C4-2B (cell line): Measurements from ENCODE around the gene MAST4.

ENCODE experiments used
- H3K27ac ChIP-seq: fragments of 450-650 bp; 2 replicates; pipeline ENCODE4 v1.5.1; 2017
- CTCF ChIP-seq: fragments of 450-650 bp; conservative IDR thresholded peaks from 2 replicates; pipeline ENCODE4 v1.5.1; 2017; ENCODE audit warnings: mild to moderate bottlenecking
- ZFX ChIP-seq: fragments of 450-650 bp; IDR thresholded peaks from 2 replicates; pipeline ENCODE4 v1.6.1; 2017

The MAST4 gene

GRCh38 chr5:66959653-66960052 is 363.5 kb downstream of the MAST4 start:
- H3K27ac ChIP-seq, result no peak overlapping the region
- TF ChIP-seq CTCF, result no peak
- no peak for TF ChIP-seq ZFX

GRCh38 chr5:66960369-66961137 is 364.4 kb downstream of the MAST4 start:
- H3K27ac ChIP-seq, result no peak overlapping the region
- no peak for TF ChIP-seq CTCF
- no peak for TF ChIP-seq ZFX

GRCh38 chr5:66963559-66963971 is 367.4 kb downstream of the MAST4 start:
- no peak for TF ChIP-seq ZFX
- TF ChIP-seq CTCF, result no peak
- H3K27ac ChIP-seq, result no peak overlapping the region

GRCh38 chr5:66966439-66966838 is 370.2 kb downstream of the MAST4 start:
- H3K27ac ChIP-seq, result no peak overlapping the region
- TF ChIP-seq ZFX (no peak), CTCF (peak; percentile 11; the same call in 1 of the 2 replicates)

- no peak for TF ChIP-seq CTCF
- no peak for TF ChIP-seq ZFX
- H3K27ac ChIP-seq, result no peak overlapping the region
Measured at GRCh38 chr5:66967102-66967501, 370.9 kb downstream of the MAST4 start.

DNA sequence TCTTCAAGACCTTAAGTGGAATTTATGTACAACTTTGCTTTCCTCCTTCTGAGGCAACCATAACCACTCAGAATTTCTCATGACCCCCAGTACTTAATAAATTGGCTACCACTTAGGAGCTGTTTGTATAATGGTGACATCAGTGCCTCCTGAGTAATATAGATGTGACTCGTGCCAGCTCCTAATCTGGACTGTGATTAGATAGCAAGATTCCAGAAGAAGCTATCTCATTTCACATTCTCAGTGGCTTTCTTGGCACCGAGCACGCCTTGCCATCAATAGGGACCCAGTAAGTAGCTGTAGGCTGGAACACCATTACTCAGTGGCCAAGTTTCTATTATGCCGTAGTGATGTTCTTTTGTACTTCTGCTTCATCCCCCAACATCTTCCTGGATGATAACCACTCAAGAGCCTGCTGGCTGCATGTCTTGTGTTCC is 371.7 kb downstream of the MAST4 start:
- H3K27ac ChIP-seq, result no peak overlapping the region
- TF ChIP-seq CTCF (no peak), ZFX (no peak)

DNA sequence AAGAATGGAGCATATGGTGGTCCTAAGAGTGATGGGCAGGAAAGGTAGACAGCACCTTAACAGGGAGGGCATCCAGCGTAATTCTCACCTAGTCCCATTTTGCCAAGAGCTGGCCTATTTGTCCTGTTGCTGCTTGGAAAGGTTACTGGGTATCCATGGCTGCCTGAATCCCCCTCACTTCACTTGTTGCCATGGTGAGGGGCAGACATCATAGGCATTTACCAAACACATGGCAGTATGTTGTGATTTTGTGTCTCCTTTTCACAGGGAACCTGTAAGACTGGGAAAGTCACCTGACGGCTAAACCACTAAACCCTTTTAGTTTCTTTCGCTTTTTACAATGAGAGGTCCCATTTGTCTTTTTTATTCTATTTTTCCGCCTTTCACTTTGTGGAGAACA is 373.3 kb downstream of the MAST4 start:
- no peak for TF ChIP-seq CTCF
- TF ChIP-seq ZFX, result no peak
- no peak overlapping the region for H3K27ac ChIP-seq
